Thoracic aorta (tissue), 2 donors: ENCODE data around the gene ZNF783. TPM values are rescaled to one million over a fixed set of nuclear protein-coding genes. Genes with fewer than 3 reads are reported as not detected.

ENCODE experiments used
- ATAC-seq: fragments of 150-250 bp; one replicate; pipeline ENCODE4 v1.8.0; 2017; ENCODE audit warnings: low read depth; ENCODE audit not compliant: insufficient number of reproducible peaks, low FRiP score
- DNase-seq: peaks from one replicate; pipeline ENCODE4 v3.0.0-alpha.2; 2020; ENCODE audit warnings: low spot score
- H3K27ac ChIP-seq, 2 donors: fragments of 200-600 bp; sonication (generic); 1 replicate in 1 of 2; 2 replicates in 1 of 2; pipeline ENCODE4 v1.5.1; 2016; ENCODE audit warnings: mild to moderate bottlenecking in 2 of 2, moderate library complexity in 2 of 2
- H3K27me3 ChIP-seq: fragments of 200-600 bp; sonication (generic); replicated peaks from 2 replicates; pipeline ENCODE4 v1.6.0; 2016; ENCODE audit warnings: mild to moderate bottlenecking; ENCODE audit not compliant: insufficient read depth
- H3K36me3 ChIP-seq: fragments of 200-600 bp; sonication (generic); one replicate; pipeline ENCODE4 v1.5.1; 2016
- H3K4me1 ChIP-seq, 2 donors: fragments of 200-600 bp; sonication (generic); 1 replicate in 1 of 2; 2 replicates in 1 of 2; pipeline versions ENCODE4 v1.5.1 to v1.6.0; 2016; ENCODE audit warnings: low read depth in 2 of 2, mild to moderate bottlenecking in 1 of 2; ENCODE audit not compliant: control insufficient read depth in 1 of 2
- H3K4me3 ChIP-seq: fragments of 200-600 bp; sonication (generic); 2 replicates; pipeline ENCODE4 v1.5.1; 2016; ENCODE audit warnings: mild to moderate bottlenecking
- H3K9me3 ChIP-seq: fragments of 200-600 bp; sonication (generic); 2 replicates; pipeline ENCODE4 v1.5.1; 2016
- CTCF ChIP-seq: fragments of 200-600 bp; sonication (generic); IDR thresholded peaks from one replicate; pipeline ENCODE4 v1.5.1; 2019; ENCODE audit warnings: antibody characterized with exemption
- total RNA-seq, 2 donors: library from RNA; depleted of rRNA; stranded (reverse); fragments of >200 nt; gene quantifications; one replicate each; pipeline versions ENCODE4 v1.1.0 to v1.2.3, GENCODE V29; 2016

ZNF783 gene
- total RNA-seq, 2 donors from 2014 or later: 23.6 to 28.9 TPM

DNA sequence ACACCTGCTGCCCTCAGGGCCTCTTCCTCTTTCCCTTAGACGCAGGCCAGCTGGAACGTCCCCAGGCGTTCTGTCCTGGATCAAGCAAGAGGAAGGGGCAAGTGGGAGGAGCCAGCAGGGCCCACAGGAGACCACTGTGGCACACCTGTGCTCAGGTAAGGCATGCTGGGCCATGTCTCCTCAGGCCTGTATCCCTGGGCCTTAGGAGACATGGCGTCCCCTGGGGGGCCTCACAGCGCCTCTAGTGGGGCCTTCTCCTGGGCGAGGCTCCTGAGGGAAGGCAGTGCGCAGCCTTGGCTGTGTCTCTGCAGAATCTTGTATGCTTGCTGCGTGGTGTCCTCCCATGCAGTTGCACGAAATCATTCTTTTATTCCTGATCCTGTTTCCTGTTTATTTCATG lies 31.3 kb downstream of the ZNF783 start:
- DNase-seq: no peak

DNA sequence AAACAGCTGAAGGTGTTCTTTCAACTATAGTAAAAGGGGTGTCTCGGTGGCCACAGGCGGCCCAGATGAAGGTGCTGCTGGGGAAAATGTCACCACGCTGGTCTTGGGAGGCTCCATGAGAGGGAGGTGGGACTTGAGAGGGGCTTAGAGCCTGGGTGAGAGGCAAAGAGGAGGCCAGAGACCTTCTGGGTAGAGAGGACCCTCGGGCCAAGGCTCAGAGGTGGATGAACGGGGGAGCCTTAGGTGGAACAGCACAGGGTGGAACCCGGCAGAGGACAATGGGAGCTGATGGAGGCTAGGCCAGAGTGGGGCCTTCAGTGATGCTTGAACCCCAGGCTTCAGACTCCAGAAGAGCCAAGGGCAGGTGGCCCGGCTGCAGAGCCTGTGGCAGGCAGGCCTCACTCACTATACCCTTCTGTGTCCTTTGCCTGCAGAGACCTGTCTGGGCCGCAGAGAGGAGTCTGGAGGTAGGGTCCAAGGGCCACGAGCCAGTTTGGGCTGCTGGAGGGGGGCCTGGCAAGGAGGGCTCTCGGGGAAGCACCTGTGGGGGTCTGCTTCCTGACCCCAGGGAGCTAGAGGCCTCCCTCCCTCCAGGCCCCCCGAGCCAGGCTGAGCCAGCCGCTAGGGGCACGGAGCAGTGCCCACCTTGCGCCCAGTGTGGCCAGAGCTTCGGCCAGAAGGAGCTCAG lies 32.1 kb downstream of the ZNF783 start:
- no peak for TF ChIP-seq CTCF
- Histone ChIP-seq H3K27me3 (no peaks in the 10 kb centered on the region), H3K36me3 (peaks cover 20% of the 10 kb centered on the region), H3K27ac (no peak overlapping the region), H3K4me1 (no peaks in the 10 kb centered on the region), H3K4me3 (no peak overlapping the region), H3K9me3 (no peaks in the 10 kb centered on the region)
- ATAC-seq (no peak), DNase-seq (no peak)

More for the DNA sequence above, 31.3 kb downstream of the ZNF783 start:
- no peak overlapping the region for H3K27ac ChIP-seq
- H3K4me3 ChIP-seq: no peak overlapping the region
- no peak for TF ChIP-seq CTCF
- peaks cover 20% of the 10 kb centered on the region for H3K36me3 ChIP-seq
- H3K4me1 ChIP-seq: no peaks in the 10 kb centered on the region
- no peaks in the 10 kb centered on the region for H3K27me3 ChIP-seq
- no peaks in the 10 kb centered on the region for H3K9me3 ChIP-seq
- no peak for ATAC-seq

DNA sequence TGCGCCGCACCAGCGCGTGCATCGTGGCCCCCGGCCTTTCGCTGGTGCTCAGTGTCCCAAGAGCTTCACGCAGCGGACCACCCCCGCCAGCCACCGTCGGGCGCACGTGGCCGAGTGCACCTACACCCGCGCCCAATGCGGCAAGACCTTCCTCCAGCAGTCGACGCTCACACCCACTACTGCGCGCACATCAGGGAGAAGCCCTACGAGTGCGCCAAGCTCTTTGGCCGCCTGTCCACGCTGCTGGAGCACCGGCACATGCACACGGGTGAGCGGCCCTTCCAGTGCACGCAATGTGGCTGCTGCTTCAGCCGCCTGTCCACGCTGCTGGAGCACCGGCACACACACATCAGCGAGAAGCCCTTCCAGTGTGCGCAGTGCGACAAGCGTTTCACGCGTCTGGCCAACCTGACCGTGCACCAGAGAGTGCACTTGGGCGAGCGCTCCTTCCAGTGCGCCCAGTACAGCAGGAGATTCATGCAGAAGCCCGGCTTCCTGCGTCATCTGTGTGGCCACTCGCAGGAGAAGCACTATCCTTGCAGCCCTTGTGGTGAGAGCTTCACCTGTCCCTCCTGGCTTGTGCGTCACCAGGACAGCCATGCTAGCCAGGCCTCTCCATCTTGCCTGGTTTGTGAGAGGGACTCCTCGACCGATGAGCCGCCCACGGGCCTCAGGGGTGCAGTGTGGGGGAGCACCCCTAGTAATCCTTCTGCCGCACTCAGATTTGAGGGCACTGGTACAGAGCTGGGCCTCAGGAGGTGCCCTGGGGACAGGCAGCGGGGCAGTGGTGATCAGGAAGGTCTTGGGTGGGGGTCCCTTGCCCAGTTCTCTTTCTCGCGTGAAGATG lies 32.9 kb downstream of the ZNF783 start:
- Histone ChIP-seq H3K27ac (no peak overlapping the region), H3K27me3 (no peaks in the 10 kb centered on the region), H3K4me3 (no peak overlapping the region), H3K9me3 (no peaks in the 10 kb centered on the region), H3K4me1 (no peaks in the 10 kb centered on the region), H3K36me3 (peaks cover 20% of the 10 kb centered on the region)
- ATAC-seq (no peak), DNase-seq (no peak)
- TF ChIP-seq CTCF: no peak

DNA sequence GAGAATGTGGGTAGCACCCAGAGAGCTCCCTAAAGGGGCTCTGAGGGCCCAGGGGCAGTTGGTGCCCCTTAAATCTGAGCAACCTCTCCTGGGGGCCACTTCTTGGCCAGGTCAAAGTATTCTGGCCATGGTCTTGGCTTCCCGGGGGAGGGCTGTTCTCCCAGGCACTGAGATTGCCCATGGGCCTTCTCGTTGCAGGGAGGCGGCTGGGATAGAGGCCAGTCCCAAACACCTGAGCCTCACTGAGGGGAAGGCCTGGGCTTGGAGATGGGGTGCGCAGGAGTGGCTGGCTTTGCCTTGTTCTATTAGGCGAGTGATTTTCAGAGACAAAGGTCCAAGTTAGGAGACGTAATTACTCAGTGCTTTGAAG lies 33.5 kb downstream of the ZNF783 start:
- H3K36me3 ChIP-seq: peaks cover 20% of the 10 kb centered on the region
- H3K9me3 ChIP-seq: no peaks in the 10 kb centered on the region
- no peaks in the 10 kb centered on the region for H3K27me3 ChIP-seq
- TF ChIP-seq CTCF: no peak
- H3K4me1 ChIP-seq: no peaks in the 10 kb centered on the region
- H3K27ac ChIP-seq: no peak overlapping the region
- no peak for ATAC-seq
- no peak overlapping the region for H3K4me3 ChIP-seq
- DNase-seq: no peak

- Histone ChIP-seq H3K4me3 (no peak overlapping the region), H3K4me1 (no peaks in the 10 kb centered on the region), H3K27me3 (no peaks in the 10 kb centered on the region), H3K27ac (no peak overlapping the region), H3K36me3 (peaks cover 20% of the 10 kb centered on the region), H3K9me3 (no peaks in the 10 kb centered on the region)
- TF ChIP-seq CTCF: no peak
- ATAC-seq (no peak), DNase-seq (no peak)
These were observed 34.4 kb downstream of the ZNF783 start for GRCh38 chr7:149296368-149296767.
